Measurements from ENCODE around the gene GAB1.

GRCh38 chr4:143404555-143404954 lies 67.9 kb downstream of the GAB1 start:
- no peak for TF ChIP-seq CTCF (IDR thresholded peaks at IDR 0.05)
- no peak for TF ChIP-seq EP300 (IDR thresholded peaks at IDR 0.05)

All from ovary (tissue), 3 donors.